Measurements from ENCODE around the gene TTC9.

Gene TTC9

DNA sequence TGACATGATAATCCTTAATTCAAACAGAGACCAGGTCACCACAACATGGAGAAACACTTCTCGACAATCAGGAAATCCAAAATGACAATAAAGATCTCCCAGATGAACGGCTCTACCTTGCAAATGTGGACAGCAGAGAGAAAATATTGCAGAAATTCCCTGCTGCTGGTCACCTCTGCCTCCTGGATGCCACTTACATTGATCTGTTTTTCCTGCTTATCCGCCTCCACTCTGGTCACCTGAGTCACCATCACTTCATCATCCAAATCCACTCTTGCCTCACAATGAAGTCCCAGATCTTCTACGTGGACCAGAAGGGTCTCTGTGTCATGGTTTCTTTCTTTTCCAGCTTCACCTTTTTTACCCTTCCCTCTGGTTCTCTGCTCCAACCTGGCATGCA lies 21.1 kb downstream of the TTC9 start:
- FAIRE-seq, result no peak
- no peak for DNase-seq (ENCODE audit: insufficient read length, low spot score)

DNA sequence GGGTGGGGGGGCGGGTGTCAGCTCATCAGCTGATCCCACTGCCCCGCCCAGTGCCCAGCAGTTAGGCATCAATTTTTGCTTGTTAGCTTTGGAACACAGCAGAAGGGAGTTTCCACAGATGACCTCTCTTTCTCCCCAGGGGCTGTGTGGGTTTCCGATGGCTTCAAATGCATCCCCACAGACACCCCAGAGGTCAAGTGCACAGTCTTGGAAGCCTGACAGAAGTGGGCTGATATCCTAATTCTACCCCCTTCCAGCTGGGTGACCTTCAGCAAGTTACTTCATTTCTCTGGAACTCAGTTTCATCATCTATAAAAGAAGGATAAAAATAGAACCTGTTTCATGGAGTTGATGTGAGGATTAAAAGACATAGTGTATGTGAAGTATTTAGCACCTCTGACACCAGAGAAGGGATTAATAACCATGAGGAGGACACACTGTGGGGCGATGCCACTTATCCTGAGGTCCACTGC lies 22.0 kb downstream of the TTC9 start:
- TF ChIP-seq, protein P1, sequence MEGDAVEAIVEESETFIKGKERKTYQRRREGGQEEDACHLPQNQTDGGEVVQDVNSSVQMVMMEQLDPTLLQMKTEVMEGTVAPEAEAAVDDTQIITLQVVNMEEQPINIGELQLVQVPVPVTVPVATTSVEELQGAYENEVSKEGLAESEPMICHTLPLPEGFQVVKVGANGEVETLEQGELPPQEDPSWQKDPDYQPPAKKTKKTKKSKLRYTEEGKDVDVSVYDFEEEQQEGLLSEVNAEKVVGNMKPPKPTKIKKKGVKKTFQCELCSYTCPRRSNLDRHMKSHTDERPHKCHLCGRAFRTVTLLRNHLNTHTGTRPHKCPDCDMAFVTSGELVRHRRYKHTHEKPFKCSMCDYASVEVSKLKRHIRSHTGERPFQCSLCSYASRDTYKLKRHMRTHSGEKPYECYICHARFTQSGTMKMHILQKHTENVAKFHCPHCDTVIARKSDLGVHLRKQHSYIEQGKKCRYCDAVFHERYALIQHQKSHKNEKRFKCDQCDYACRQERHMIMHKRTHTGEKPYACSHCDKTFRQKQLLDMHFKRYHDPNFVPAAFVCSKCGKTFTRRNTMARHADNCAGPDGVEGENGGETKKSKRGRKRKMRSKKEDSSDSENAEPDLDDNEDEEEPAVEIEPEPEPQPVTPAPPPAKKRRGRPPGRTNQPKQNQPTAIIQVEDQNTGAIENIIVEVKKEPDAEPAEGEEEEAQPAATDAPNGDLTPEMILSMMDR (IDR thresholded peaks at IDR 0.05; ENCODE audit: insufficient read depth, missing control alignments), result no peak
- FAIRE-seq, result no peak
- no peak for DNase-seq (ENCODE audit: insufficient read length, low spot score)

More for the DNA sequence above, 21.1 kb downstream of the TTC9 start:
- TF ChIP-seq, protein P1 (IDR thresholded peaks at IDR 0.05; ENCODE audit: insufficient read depth, missing control alignments), result no peak

DNA sequence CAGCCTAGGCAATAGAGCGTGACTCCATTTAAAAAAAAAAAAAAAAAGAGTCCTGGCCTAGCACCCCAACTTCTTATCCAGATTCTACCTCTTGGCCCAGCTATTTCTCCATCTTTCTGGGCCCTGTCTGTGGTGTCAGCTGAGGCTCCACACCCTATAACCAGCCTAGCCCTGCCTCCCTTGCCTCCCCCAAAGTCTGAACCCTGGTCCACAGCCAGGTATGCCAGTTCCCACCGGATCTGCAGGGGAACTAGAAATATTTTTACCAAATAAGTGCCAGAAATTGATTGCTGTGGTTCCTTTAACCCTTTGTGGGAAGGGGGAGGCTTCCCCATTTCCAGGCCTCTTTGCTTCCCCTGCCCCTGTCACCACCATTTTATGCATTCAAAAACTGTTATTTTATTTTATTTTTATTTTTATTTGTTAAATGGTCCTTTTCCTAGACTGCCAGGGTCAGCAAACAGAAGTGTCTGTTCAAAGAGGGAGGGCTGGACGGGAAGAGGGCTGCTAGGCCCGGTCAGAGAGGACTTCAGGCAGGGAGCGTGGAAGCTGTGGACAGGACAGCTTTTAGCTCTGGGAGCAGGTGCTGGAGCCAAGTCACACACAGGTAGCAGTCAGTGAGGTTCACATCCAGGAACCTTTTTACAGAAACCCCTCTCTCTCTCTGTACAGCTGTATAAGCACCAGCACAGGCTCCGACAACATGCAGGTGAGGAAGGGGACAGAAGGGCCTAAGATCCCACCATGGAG lies 23.2 kb downstream of the TTC9 start:
- FAIRE-seq, result no peak
- TF ChIP-seq, protein P1 (IDR thresholded peaks at IDR 0.05; ENCODE audit: insufficient read depth, missing control alignments), result no peak
- no peak for DNase-seq (ENCODE audit: insufficient read length, low spot score)

DNA sequence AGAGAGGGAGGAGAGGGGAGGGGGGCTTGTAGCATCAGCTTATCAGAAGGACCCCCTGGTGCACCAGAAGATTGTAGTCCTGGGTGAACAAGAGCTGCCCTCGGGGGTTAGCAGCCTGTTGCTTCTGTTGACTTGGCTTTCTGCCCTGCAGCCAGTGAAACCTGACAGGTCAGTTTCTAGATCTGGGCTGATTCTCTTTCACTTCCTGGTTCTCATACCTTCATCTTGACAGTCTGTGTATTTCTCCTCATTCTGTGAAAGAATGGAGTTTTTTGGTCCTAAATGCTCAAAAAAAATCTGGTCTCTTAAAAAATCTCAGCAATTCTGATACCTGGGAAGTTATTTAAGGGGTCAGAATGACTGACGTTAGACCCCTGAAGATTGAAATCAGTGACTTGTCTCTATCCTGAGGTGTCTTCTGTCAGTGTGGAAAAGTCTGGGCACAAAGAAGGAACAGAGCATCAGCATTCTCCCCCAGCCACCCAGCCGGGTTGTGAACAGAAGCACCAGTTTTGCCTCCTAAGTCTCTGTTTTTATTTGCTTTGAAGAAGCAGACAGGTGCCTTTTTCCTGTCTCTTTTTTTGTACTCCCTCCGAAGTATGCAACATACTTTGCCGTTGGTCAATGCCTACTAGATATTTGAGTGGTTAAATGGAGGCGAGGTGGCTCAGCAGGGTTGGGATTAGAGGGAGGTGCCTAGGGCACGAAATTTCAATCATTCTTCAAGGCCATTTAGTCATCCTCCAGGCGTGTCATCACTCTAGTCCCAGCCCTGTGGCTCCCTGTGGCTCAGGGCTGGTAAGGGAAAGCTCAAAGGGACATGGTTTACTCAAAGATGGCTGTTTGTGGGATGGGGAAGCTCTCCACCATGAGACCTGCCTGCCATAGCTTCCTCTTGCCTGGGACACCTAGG lies 24.0 kb downstream of the TTC9 start:
- DNase-seq (ENCODE audit: insufficient read length, low spot score) (no peak), FAIRE-seq (no peak)
- TF ChIP-seq, protein P1 (IDR thresholded peaks at IDR 0.05; ENCODE audit: insufficient read depth, missing control alignments), result no peak

DNA sequence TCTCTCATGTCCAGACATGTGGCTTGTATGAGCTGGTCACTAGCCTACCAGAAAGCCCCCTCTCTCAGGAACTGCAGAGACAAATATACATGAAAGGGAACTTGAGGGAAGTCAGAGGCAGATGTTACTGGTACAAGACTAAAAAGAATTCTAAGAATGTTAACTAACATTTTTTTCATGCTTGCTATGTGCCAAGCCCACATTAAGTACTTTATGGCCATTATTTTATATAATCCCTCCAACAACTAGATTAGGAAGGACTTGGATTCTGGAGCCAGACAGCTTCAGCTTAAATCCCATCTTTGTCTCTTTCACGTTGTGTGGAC lies 24.6 kb downstream of the TTC9 start:
- TF ChIP-seq, protein P1 (IDR thresholded peaks at IDR 0.05; ENCODE audit: insufficient read depth, missing control alignments), result no peak
- FAIRE-seq (no peak), DNase-seq (ENCODE audit: insufficient read length, low spot score) (no peak)

DNA sequence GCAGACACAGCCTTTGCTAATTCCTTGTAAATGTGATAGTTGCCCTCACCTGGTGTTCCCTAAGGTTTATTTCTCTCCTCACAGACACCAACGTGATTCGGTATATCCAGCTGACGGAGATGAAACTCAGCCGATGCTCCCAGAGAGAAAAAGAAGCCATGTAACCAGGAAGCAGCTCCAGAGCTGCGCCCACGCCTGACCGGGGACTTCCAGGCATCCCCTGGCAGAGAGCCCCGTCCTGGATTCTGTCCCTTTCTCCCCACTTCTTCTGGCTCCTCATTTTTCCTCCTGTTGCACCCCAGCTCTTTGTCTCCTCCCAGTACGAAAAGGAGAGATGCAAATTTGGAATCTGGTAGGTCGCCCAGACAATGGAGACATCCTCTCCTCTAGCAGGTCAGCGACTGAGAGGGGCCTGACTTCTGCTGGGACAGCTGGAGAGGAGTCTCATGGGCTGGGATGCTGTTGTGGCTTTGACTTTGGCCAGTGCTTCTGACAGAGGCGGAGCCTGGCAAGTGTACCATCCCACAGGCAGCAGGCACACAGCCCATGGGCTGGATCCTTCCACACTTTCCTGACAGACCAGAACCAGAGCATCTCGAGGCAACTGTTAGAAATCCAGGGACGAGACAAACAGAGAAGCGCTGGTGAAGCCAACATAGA lies 29.4 kb downstream of the TTC9 start:
- DNase-seq (ENCODE audit: insufficient read length, low spot score) (no peak), FAIRE-seq (no peak)
- TF ChIP-seq, protein P1 (IDR thresholded peaks at IDR 0.05; ENCODE audit: insufficient read depth, missing control alignments), result no peak
